HG03520 (cell line): Measurements from ENCODE around the gene DGKA.

Experiments used
- ATAC-seq: cut with Tn5 transposase; IDR thresholded peaks from one replicate; pipeline ENCODE4 v1.9.1; 2021; ENCODE audit warnings: mild to moderate bottlenecking, moderate library complexity; ENCODE audit not compliant: unreplicated experiment

Gene DGKA

GRCh38 chr12:55931317-55931779, 386 bp downstream of the DGKA start:
- no peak for ATAC-seq

DNA sequence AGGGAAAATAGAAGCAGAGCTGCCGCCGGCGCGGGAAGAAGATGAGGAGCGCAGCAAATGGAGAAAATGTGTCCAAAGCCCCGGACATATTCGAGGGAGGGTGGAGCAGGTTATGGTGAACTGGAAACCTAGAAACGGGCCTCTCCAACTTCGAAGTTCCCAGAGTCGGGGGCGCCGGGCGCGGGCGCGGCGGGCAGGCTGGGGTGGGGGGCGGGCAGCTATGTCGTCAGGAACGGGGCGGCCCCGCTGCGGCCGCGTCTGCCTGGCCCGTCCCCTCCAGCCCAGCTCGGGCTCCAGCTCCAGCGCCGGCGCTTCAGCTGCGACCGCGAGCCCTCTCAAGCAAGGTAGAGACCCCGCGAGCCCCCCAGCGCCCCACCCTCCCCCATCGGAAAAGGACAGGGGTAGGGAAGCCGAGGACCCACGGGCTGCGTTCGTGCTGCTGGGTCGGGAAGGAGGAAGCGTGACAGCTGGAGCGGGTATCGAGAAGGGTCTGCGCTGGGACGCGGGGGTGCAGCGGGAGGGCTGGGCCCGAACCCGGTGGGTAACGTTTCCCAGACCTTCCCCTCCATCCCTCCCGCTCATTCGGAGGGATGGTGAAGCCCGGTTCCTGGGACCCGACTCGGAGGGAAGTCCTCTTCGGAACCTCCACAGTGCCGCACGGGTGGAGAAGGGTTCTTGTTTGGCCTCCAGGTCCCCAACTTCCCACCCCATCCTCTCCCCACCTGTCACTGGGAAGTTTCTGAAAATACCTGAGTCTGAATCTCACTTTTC, 1.0 kb downstream of the DGKA start:
- no peak for ATAC-seq

GRCh38 chr12:55932551-55932910, 1.6 kb downstream of the DGKA start:
- no peak for ATAC-seq

GRCh38 chr12:55933169-55933798, 2.3 kb downstream of the DGKA start:
- ATAC-seq = no peak

DNA sequence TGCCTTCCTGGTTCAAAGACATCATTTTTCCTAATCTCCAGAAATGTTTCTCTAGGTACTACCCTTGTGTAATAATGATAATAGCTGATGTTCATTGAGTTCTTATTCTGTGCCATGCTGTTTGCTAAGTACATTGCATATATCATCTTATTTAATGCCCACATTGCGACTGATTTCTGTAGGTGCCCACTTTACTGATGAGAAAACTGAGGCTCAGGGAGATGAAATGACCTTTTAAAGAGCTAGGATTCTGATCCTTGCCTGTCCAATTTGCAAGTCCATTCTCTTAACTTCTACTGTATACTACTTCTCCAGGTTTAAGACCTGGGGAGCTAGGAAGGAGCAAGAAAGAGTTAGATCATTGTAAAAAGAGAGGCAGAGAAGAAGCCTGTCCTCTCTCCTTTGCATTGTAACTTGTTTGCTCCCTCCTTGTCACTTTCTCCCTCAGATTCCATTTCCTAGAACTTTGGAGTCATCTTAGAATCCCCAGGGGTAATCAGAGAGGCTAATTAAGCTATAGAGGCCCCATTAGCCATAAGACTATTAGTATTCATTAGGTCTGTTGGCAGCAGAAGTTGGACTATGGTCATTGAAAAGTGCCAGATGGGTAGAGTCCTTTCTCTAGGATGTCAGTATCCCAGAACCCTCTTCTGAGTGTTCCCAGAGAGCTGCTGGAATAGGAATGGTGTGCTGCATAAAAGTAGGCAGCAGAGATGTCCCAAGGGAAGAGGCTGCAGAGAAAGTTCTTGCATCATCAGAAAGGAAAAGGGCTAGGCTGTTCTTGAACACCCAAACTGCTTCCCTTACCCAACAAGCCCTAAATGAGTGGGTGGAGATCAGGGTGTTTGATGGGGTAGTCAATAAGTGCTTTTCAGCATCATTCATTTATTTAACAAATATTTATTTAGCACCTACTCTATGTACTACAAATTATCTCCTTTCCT, 3.1 kb downstream of the DGKA start:
- no peak for ATAC-seq

DNA sequence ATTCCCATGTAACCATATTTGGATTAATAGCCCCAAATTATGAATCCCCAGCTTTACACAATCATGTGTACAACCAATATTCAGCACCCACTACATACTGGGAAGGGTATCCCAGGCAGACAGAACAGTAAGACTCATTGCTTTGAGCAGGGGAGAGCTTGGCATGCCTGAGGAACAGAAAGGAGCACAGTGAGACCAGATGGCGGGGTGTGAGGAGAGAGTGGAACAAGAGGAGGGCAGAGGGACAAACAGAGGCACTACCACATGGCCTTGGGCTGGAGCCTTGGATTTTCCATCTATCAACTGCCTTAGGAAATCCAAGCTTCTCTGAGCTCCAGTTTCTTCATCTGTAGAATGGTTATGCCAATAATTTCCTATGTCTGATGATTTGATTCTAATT, 3.8 kb downstream of the DGKA start:
- ATAC-seq = no peak

DNA sequence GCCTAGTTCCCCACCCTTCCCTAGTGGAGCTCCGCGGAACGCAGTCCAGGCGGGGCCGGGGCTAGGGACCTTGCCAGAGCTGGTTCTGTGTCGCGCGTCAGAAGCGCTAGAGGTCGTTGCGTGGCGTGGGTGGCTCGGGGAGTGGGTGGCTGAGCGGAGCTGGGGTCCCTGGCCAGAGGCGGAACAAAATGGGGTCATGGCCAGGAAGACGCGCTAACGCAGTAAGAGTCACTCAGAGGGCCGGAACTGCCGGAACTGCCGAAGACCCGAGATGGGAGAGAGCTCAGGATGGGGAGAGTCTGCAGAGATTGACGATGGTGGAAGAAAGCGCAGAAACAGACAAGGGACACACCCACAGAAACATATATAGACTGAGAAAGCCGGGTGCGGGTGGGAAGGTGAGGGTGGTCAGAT, 4.8 kb downstream of the DGKA start:
- no peak for ATAC-seq

DNA sequence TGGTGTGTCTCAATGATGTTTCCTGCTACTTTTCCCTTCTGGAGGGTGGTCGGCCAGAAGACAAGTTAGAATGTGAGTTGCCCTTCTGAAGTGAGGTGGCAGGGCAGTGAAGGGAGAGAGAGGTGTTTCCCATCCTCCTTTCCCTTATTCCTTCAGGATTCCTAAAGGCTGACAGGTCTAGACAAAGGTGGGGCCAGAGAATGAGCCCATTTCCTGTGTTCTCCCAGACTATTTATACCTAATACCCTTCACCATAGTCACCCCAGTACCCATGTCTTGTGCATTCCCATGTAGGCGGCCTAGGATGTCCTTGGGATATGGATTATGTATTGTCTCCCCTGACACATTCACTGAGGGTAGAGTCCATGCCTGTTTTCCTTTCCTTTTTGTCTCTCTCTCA, 7.0 kb downstream of the DGKA start:
- ATAC-seq = no peak

- no peak for ATAC-seq
These were observed 8.0 kb downstream of the DGKA start for GRCh38 chr12:55938826-55939501.

DNA sequence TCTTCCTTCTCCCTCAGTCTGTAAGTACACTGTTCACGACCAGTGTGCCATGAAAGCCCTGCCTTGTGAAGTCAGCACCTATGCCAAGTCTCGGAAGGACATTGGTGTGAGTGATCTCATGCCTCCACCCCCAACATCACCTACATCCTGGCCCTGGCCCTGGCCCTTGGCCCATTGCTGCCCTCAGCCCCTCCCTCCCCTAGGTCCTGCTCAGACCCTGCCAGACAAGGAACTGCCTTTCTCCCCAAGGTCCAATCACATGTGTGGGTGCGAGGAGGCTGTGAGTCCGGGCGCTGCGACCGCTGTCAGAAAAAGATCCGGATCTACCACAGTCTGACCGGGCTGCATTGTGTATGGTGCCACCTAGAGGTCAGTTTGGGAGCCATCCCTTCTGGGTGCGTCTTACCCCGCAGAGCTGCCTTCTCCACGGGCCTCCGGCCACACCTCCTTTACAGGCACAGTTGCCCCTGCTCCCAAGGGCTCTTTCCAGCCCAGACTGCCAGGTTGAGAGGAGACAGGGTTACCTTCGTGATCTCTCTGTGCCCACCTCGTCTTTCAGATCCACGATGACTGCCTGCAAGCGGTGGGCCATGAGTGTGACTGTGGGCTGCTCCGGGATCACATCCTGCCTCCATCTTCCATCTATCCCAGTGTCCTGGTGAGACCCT, 9.2 kb downstream of the DGKA start:
- peak; percentile 94 for ATAC-seq

DNA sequence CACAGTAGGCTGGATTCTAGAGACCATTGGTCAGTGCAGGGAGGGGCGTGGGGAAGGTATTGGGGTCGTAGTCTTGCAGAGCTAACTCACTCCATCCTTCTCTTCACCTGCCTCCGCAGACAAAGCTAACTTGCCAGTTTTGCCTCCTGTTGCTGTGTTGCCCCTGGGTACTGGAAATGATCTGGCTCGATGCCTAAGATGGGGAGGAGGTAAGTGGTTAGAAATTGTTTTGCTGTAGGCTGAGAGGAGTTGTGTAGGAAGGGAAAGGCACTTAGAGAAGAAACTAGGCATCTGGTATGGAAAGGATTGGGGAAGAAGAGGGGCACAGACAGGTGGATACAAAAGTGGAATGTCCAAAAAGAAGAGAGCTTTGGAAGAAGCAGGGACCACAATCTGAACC, 11.1 kb downstream of the DGKA start:
- no peak for ATAC-seq

- no peak for ATAC-seq
These were observed 11.7 kb downstream of the DGKA start for GRCh38 chr12:55942577-55943136.

DNA sequence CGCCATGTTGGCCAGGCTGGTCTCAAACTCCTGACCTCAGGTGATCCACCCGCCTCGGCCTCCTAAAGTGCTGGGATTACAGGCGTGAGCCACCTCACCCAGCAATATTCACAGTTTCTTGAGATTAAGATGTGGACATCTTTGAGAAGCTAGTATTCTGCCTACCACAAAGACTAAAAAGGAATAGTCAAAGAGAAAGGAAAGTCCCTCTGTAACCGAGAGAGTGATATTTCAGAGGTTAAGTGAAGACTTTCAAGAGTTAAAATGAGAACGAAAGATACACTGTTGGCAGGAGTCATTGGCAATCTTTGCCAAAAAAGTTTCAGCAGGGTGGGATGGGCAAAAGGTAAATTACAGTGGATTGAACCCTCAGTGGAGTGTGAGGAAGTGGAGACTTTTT, 15.6 kb downstream of the DGKA start:
- ATAC-seq = no peak

DNA sequence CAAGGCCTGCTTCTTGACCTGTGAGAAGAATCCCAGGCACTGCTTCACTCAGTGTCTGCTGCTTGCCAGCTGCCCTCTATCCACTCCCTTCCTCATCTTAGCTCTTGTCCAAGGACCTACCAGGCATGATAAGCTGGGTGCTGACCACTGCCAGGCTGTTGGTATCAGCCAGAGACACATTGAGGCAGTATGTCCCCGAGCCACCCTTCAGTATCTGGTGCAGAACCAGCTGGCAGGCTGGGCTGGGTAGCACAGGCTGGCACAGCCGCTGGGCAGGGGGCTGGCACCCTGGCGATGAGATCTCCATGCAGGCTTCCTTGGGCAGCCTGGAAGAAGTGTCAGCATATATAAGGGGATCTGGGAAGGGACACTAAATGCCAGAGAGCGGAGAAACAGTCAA, 24.4 kb downstream of the DGKA start:
- ATAC-seq = no peak

- no peak for ATAC-seq
These were observed 25.0 kb downstream of the DGKA start for GRCh38 chr12:55955800-55956508.

DNA sequence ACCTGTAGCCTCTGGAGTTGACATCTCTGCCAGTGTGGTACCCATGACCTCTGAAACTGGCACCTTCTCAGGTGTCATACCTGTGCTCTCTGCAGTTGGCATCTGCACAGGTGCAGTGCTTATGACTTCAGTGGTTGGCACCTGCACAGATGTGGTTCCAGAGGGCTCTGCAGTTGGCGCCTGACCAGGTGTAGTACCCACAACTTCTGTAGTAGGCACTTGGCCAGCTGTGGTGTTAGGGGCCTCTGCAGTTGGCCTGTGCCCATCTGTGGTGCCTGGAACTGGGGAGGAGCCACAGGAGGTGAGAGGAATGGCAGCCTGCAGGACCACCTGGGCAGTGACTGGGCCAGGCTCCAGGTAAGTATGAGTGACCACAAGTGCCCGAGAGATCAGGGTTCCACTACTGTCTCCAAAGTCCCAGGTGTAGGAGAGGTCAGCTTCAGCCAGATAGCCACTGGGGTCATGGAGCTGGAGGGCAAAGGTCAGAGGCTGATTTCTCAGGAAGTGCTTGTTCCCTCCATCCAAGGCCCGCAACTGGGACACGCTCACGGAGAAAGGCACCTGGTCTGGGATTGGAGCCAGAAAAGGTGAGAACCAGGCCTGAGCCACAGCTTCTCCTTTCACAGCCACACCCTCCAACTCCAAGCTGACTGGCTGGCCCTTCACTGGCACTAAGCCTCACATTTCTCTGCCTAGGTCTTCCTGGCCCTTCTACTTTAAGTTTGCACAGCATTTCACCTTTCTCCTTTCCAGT, 26.3 kb downstream of the DGKA start:
- ATAC-seq = no peak

- ATAC-seq = no peak
These were observed 32.8 kb downstream of the DGKA start for GRCh38 chr12:55963760-55964159.

- no peak for ATAC-seq
These were observed 34.3 kb downstream of the DGKA start for GRCh38 chr12:55965240-55965639.

GRCh38 chr12:55965941-55966407, 35.0 kb downstream of the DGKA start, which contains the start of gene PMEL:
TSS of gene PMEL (minus strand) at chr12:55966042. CDS start at chr12:55966011, 31 bp downstream.
- ATAC-seq = no peak
